GM18519 (cell line): Measurements from ENCODE around the gene SDF4.

Source experiments
- ATAC-seq: cut with Tn5 transposase; IDR thresholded peaks from one replicate; pipeline ENCODE4 v1.9.1; 2021; ENCODE audit warnings: mild to moderate bottlenecking, moderate library complexity; ENCODE audit not compliant: unreplicated experiment, low FRiP score

The SDF4 gene

GRCh38 chr1:1168451-1169411, 63.1 kb downstream of the SDF4 start:
- no peak for ATAC-seq

GRCh38 chr1:1167841-1168450, 63.9 kb downstream of the SDF4 start:
- no peak for ATAC-seq

GRCh38 chr1:1167398-1167821, 64.4 kb downstream of the SDF4 start:
- no peak for ATAC-seq
